NCI-H524 (cell line): ENCODE data around the gene SEPTIN5.

Experiments used
- DNase-seq, 2 experiments: peaks; one replicate each; lab custom pipeline; 2025; lab: John Stamatoyannopoulos, UW

The SEPTIN5 gene

DNA sequence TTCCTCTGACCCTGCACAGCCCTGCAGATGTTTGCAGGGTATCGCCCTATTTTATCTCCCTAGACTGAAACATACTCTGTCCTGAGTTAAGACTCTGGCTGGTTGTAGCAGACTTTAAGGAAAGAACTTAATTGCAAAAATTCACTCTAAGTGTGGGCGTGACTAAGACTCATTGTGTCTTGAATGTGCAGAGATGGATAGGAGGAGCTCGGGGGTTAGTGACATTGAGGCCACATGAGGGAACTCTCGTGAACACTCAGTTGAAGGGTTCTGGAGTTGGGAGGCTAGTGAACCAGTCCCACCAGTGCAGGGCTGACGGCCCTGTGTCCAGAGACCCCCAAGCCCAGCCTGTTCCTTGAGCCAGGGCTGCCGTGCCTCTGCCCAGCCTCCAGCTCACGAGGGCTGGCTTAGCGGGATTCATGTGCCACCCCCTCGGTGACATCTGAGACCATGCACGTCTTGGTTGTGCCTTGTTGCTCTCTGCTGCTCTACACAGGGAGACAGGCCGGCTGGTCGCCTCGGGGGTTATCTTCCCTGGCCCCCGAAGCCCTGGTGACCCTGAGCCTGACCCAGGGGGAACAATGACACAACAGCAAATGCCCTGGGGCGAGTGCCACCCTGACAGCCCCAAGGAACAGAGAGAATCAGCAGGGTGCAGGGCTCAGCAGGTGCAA is 34.8 kb downstream of the SEPTIN5 start:
- no peak for DNase-seq

DNA sequence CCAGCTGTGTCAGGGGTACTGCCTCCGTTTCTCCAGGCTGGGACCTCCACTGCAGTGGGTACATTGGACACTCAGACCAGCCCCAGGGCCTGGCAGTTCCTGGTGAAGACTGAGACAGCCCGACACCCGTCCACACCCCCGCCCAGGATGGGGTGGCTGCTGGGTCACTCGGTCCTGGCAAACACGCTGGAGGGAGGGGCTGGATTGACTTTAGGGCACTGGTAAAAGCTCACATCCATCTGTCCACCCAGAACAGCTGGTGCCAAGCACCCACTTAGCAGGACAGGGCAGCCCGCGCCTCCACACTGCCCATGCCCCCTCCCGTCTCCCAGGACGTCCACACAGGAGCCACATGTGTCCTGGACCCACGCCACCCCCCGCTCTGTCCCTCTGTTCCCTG is 35.6 kb downstream of the SEPTIN5 start:
- DNase-seq, result peak in 1 of 2 experiments; percentile 23

DNA sequence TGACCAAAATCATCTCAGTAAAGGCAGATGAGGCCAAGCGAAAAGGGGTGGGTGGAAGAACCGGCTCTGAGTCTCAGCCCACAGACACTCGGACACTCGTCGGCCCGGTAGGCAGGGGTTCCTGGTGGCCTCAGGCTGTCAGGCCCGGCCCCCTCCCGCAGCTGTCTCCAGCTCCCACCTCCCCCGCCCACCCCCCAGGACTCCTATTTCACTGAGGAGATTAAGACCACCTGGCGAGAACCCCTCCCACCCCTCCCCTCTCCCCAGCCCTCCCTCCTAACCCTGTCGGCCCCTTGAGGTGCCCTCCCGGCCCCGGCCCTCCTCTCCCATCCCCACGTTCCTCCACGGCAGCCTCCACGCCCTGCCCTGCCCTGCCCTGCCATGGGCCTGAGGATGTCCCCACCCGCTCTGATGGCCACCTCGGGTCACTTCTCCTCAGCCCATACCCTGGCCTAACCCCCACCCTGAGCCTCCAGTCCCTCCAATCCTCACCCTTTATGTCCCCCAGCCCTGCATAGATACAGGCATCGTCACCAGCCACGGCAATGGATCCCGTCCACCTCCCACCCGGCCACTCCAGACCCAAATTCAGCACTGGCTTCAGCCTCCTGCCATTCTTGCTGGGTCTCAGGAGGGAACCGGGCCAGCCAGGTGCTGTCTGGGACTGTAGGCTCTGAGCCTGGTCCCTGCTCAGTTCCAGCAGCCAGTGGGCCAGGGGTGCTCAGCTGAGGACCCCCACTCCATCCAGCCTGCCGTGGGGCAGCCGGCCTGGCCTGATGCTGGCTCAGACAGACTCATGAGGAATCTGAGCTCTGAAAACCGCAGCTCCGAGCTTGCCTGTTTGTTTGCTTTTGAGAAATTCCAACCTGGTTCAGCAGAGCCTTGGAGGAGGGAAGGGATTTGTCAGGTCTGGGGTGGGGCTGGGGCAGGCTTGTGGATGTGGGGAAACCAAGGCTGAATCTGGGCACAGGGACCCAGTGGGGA is 36.5 kb downstream of the SEPTIN5 start:
- no peak for DNase-seq

DNA sequence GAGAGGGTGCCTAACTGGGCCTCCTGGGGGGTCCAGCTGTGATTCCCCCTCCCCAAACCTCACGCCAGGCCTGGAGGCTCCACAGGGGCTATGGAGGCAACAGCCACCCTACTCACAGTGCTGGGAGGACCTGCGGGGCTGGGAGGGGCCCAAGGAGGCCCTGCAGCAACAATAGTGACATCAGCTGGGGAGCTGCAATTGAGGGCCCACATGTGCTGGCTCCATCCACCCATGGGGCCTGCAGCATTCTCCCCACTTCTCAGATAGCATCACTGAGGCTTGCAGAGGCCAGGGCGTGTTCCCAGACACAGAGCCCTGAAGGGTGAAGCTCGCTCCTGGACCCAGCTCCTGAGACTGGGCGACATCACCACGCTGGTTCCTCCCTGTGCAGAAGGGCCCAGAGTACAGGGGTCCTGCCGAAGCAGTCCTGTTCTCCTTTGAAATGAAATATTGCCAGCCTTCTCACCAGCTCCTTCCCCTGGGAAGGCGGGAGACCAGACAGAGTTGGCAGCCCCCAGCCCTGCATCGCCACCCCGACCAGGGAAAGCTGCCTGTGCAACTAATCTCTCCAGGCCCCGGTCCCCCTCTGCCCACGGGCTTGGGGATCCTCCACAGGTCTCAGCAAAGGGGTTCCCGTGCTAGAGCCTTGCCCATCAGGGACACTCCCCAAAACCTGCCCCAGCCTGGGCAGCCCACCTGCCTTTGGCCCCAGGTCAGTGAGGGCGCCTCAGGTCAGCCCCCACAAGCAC is 37.4 kb downstream of the SEPTIN5 start:
- no peak for DNase-seq

DNA sequence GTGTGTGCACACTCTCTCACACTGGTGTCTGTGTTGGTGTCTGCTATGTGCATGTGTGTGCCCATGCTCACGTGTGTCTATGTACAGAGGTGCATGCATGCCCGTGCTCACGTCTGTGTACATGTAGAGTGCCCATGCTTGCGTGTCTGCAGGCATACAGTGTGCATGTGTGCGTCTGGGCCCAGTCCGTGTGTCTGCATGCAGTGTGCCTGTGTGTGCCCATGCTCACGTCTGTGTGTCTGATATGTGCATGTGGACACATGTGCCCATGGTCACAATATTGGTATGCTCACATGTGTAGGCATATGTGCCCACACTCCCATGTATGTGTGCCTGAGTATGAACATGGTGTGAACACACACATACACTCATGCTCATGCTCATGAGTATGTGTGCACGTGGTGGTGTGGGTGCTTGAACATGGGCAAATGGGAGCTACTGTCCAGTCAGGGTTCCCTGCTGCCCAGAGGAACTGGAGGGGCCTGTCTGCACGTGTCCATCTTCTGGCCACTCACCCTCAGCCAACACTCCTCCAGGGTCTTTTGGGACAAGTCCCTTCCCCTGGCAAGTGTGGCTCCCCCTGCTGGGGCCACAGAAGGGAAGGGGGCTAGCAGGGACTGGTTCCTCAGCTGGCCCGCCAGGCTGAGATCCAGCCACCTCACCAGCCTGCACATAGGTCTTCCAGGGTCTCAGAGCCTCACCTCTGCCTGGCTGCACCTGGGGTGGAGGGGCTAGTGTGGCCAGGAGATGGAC is 39.0 kb downstream of the SEPTIN5 start:
- peak in 1 of 2 experiments; percentile 25 for DNase-seq

DNA sequence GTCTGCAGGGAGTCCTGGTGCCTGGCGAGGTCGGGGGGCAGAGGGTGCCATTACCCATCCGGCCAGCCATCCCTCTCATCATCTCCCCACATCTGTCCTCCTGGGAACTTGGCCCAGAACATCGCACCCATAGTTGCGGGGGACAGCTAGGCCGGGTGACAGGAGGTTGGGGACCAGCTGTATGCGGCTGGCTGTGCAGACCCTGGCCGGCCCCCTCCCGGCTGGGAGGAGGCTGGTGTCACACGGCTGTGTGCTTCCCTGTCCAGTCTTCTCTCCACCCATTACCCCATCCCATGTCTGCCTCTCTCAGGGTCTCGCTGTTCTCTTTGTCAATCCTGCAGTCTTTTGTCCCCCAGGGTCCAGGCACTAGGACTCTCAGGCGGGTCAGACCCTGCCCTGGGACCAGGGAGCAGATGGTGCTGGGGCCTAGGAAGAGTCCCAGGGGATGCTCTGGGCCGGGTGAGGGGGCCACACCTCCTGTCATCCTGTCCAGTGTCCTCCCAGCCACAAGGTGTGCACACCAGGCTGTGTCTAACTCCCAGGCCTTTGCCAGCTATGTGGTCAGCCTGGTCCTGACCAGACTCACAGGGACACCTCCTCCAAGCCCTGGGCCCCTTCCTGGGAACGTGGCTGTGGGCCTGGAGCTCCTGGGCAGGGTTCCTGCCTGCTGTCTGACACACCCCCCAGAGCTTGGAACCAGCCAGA is 39.8 kb downstream of the SEPTIN5 start:
- DNase-seq, result peak in 1 of 2 experiments; percentile 34

DNA sequence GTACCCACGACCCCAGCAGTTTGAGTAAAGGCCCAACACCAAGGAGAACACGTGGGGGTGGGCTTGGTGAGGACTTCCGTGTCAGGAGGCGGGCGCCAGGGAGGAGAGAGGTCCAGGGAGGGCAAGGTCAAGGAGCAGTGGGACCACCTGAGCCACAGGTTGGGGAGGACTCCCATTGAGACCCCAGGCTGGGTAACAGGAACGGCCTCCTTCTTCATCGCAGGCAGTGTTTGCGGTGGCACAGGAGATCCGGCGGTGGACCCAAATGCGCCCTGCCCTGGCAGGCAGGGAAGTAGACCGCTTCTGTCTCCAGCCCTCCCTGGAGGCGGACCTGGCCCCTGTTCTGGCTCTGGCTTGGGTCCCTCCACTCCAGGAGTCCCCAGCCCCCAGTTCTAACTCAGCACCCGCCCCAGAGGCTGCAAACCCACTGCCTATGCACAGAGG is 40.4 kb downstream of the SEPTIN5 start:
- DNase-seq, result no peak

DNA sequence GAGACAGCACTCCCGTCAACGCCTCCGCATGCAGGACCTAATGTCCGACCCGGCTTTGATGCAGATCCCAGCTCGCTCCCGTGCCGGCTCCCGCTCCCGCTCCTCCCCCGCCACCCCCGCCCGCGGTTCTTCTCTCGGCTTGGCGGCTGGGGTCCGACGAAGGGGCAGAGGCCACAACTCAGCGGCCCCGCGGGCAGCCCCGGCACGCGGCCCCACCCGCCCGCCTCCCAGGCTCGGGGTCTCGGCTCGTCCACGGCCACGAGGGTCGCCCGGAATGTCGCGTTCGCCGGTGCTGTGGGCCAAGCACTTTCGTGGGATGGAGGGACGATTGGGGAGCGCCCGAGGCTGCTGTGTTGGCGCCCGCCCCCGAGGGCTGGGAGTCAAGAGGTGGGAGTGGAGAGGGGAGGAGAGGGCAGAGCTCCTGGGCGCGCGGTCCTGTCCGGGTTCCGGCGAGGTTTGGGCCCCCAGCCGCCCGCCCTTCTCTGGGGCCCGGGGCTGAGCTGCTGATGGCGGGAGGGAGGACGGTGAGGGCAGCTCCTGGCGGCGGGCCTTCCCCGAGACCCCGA is 40.9 kb downstream of the SEPTIN5 start:
- DNase-seq, result no peak

DNA sequence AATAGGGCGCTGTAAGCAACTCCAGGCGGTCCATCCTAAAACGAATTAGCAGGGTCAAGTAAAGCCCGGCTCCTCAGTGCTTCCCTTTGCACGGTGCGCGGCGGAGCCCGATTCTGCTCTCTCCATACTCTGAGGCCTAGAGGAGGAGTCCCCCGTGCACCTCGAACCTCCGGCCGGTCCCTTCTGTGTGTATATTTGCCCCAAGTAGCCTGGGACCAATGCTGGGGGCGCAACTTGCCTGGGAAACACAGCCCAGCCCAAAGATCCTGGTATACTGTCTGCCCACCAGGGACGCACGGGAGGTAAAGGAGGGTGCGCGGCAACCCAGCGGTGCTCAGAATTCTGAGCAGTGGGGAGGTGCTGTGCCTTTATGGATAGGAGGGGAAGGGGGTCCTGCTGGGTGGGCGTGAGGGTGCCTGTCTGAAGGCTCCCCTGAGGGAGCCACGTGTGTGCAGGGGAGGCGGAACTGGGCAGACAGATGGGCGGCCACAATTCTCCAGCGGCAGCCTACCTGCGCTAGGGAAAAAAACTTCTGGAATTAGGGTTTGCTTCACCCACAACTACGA is 41.5 kb downstream of the SEPTIN5 start:
- DNase-seq, result peak in 1 of 2 experiments; percentile 26

DNA sequence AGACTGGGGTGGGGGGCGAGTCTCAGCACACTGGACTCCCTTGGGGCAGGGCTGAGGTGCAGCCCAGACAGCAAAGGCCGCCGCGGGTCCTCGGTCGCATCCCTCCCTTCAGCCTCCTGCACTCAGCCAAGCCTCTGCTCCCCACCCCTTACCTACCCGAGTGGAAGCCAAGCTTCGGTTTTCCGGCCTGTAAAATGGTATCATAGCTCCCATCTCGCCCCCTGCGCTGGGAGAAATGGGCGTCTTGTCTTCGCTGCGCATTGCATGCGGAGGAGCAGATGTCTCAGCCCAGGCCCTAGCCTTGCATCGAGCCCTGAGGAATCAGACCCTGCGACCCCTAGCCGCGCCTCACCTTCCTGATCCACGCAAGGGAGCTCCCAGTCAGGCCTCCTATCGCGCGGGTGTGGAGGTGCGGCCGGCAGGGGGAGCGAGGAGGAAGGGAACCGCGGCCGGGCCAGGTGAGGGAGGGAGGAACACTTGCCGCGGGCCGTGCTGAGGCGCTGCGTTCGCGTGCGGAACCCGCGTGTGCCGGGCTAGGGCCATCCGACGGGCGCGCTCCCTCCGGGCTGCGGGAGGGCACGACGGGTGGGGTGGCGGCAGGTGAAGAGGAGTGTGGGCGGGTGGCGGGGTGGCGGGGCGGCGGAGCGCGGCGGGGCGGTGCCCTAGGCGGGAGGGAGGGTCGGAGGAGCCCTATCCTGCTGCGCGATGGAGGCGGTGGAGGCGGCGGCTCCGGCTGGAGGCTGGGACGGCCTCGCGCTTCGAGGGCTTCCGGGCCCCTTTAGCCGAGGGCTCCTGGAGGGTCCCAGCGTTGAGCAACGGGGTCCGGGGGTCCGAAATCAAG is 42.2 kb downstream of the SEPTIN5 start:
- DNase-seq, result peak in 1 of 2 experiments; percentile 40

DNA sequence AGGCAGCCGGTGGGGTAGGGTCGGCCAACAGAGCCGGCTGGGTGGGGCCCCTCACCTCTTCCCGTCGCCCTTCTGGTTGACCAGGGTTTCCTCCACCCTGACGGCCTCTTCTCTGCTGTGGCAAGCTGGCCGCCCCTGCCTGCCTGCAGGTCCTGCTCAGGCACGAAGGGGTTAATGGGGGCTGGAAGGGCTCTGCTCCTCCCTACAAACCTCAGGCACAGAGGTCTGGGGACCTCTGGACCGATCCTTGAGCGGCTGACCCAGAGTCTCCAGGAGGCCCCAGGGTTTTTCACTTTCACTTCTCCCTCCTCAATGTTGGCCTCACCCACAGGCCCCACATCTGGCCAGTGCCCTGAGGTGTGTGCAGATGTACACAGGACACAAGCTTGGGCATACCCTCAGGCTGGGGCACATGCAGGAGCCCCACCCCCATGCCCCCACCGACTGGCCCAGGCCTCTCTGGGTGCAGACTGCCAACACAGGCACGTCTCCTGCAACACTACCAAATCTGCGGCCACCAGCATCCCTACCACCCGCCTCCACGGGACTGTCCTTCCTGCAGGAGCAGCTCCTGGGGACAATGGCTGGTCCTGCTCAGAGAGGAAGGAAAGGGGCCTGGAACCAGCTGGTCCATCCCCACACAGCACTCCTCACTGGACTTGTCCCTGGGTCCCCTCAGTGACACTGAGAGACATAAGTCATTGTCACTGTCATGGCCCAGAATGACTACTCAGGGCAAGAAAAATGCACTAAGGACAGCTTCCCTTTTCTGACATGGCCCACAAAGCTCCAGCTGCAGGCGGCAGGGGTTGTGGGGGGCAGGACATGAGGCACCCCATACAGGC is 43.1 kb downstream of the SEPTIN5 start:
- no peak for DNase-seq

DNA sequence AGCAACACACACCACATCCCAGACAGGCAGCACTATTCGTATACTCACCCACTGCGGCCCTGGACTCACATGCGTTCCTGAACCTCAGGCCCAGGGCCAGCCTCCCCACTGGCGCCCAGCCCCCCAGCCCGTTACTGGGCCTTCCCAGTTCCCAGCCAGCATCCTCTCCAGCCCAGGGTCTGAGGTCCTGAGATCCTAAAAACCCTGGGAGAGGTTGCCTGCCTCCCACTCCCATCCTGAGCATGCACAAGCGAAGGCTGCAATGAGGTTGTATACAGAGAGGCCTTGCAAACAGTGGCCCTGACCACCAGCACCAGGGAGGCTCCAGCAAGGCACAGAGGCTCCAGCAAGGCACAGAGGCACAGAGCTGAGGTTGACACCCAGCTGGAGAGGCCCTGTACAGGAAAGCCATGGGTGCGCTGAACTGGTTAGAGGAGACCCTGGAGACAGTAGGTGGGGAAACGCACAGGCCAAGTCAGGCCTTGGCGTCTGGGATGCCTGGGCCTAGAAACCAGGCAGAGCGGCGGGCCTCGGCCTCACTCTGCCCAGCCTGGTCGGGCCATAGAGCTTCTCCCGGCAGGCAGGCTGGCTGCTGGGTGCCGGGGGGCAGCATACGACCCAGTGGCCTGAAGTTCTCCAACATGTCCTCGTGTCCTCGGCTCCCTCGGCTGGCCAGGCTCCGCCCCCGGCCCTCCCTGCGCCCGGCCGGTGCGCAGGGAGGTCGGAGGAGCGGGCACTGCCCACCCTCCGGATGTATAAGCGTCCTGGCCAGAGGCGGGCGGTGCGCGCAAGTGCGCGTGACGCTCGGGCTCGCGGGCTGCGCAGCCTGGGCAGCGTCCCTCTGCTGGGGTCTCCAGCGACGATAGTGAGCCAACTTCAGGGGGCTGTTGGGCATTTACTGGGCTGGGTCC is 43.9 kb downstream of the SEPTIN5 start:
- no peak for DNase-seq

DNA sequence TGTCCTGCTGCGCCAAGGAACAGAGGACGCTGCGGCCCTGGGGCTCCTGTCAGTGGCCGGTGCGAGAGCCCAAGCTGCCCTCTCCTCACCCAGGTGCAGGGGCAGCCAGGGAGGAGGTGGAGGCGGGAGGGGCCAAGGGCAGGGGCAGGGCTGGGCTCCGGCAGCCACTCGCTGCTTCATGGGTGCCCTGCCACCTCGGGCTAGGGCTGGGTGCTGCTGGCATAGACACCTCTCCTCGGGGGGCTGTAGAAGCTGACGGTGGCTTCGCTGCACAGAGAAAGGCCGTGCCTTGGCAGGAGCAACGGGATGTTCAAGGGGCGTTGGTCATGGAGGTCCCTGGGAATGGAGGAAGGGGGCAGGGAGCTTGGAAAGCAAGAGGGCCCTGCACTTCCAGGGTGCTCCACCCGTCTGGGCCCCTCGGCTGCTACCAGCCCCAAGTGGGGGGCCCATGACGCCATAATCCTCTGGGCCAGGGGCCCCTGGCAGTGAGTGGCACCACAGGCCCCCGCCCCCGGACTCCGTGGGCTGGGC is 44.7 kb downstream of the SEPTIN5 start:
- DNase-seq, result no peak

DNA sequence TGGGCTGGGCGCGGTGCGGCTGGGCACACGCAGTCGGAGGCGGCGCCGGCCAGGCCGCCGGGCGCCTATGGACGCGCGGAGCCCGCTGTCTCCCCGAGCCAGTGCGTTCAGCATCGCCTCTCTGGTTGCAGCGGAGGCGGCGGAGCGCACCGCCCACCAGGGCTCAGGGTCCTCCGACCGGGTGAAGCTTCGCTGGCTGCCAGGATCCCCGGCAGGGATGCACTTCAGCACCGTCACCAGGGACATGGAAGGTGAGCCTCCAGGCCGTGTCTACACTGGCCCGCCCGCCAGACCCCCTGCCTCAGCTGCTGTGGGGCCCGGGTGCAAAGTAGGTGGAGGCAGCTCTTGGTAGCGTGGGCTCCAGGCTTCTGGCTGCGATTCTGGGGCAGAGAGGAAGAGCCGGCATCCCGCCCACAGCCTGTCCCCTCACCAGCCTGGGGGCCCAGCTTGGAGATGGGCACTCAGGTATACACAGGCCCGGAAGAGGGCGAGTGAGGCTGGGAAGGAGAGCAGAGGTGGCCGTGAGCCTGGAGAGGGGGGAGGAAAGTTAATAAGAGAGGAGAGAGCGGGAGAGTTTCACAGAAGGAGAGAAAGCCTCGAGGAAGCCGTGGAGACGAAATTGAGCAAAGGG is 45.2 kb downstream of the SEPTIN5 start:
- DNase-seq, result peak in 1 of 2 experiments; percentile 27

DNA sequence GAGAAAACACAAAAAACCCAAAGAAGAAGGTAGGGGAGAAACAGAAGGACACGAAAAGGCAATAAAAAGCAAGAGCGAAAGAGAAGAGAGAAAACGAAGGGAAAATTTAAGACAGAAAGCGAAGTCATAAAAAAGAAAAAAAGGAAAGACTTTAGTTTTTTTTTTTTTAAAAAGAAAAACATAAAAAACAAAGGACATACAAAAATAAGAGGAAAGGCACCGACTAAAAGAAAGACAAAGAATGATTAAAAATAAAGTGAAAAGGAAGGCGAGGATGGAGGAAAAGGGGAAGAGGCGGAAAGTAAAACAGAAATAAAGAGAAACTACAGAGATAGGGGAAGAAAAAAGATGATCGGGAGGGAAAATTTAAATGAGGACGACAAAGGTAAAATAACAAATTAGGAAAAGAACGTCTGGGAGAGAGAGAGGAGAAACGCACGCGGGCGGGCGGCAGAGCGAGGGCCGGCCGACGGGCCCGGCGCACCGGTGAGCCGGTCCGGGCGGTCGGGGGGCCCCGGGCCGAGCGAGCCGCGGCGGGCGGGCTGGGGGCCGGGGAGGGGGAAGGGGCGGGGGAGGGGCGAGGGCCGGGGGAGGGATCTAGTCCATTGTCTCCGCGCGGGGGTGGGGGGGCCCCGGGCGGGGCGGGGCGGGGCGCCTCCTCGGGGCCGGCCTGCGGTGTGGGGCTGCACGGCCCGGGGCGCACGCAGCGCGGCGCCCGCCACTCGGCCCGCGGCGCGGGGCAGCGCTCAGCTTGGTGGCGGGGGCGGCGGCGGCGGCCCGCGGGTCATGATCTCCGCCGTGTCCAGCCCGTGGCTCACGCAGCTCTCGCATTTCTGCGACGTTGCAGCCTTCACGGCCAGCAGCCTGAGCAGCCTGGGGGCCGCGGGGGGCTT is 46.0 kb downstream of the SEPTIN5 start, which contains the start of gene TBX1:
TBX1 (plus strand) TSS at position 721 of the 893 bp plus-strand sequence; CDS start at position 787, 66 bp downstream.
- DNase-seq, result no peak
